RPMI7951 (cell line): ENCODE data around the gene ZBED1. TPM values are rescaled to one million over a fixed set of nuclear protein-coding genes. Genes with fewer than 3 reads are reported as not detected.
"Not testable (repeated sequence)": the region's sequence is repeated elsewhere in the genome, so short reads cannot be mapped to it uniquely, and the experiment has no call there.

ENCODE experiments used
- DNase-seq: peaks from one replicate; pipeline ENCODE4 v3.0.0-alpha.2; 2012; ENCODE audit warnings: low read depth
- total RNA-seq: library from RNA; depleted of rRNA; stranded (reverse); fragments of >200 nt; shearing (Covaris generic); gene quantifications from 2 replicates; pipeline ENCODE4 v1.2.3, GENCODE V29; 2014

The ZBED1 gene
- total RNA-seq, 1 experiment from 2014 or later: 8.1 TPM

- no peak for DNase-seq
Measured at GRCh38 chrX:2474963-2475726, 25.6 kb downstream of the ZBED1 start.

GRCh38 chrX:2474280-2474962, 26.4 kb downstream of the ZBED1 start:
- DNase-seq: no peak

GRCh38 chrX:2473064-2473463, 27.7 kb downstream of the ZBED1 start:
- DNase-seq: not testable (repeated sequence)

GRCh38 chrX:2471641-2472040, 29.1 kb downstream of the ZBED1 start:
- no peak for DNase-seq

GRCh38 chrX:2471126-2471525, 29.6 kb downstream of the ZBED1 start:
- not testable (repeated sequence) for DNase-seq

- not testable (repeated sequence) for DNase-seq
Measured at GRCh38 chrX:2469852-2470251, 30.9 kb downstream of the ZBED1 start.

GRCh38 chrX:2469196-2469685, 31.5 kb downstream of the ZBED1 start:
- no peak for DNase-seq

GRCh38 chrX:2468261-2469195, 32.2 kb downstream of the ZBED1 start:
- no peak for DNase-seq

- no peak for DNase-seq
Measured at GRCh38 chrX:2466876-2467656, 33.7 kb downstream of the ZBED1 start.

- no peak for DNase-seq
Measured at GRCh38 chrX:2464677-2465166, 36.1 kb downstream of the ZBED1 start.

GRCh38 chrX:2463973-2464676, 36.7 kb downstream of the ZBED1 start:
- DNase-seq: no peak

GRCh38 chrX:2463481-2463880, 37.3 kb downstream of the ZBED1 start:
- DNase-seq: not testable (repeated sequence)

- no peak for DNase-seq
Measured at GRCh38 chrX:2462780-2463179, 38.0 kb downstream of the ZBED1 start.

- no peak for DNase-seq
Measured at GRCh38 chrX:2462074-2462473, 38.7 kb downstream of the ZBED1 start.

GRCh38 chrX:2461711-2462016, 39.1 kb downstream of the ZBED1 start:
- no peak for DNase-seq

- not testable (repeated sequence) for DNase-seq
Measured at GRCh38 chrX:2460821-2461710, 39.7 kb downstream of the ZBED1 start.

GRCh38 chrX:2460048-2460447, 40.7 kb downstream of the ZBED1 start:
- not testable (repeated sequence) for DNase-seq

- DNase-seq: no peak
Measured at GRCh38 chrX:2458309-2458708, 42.5 kb downstream of the ZBED1 start.
